Endothelial cell of hepatic sinusoid (primary cell): ENCODE measurements around the gene BMP2K.

Experiments used
- in situ Hi-C: cut with HindIII; loops from 2 replicates; pipeline ENCODE4 v1.10.0; 2017; ENCODE audit warnings: low sequenced_read_pairs

BMP2K gene

DNA sequence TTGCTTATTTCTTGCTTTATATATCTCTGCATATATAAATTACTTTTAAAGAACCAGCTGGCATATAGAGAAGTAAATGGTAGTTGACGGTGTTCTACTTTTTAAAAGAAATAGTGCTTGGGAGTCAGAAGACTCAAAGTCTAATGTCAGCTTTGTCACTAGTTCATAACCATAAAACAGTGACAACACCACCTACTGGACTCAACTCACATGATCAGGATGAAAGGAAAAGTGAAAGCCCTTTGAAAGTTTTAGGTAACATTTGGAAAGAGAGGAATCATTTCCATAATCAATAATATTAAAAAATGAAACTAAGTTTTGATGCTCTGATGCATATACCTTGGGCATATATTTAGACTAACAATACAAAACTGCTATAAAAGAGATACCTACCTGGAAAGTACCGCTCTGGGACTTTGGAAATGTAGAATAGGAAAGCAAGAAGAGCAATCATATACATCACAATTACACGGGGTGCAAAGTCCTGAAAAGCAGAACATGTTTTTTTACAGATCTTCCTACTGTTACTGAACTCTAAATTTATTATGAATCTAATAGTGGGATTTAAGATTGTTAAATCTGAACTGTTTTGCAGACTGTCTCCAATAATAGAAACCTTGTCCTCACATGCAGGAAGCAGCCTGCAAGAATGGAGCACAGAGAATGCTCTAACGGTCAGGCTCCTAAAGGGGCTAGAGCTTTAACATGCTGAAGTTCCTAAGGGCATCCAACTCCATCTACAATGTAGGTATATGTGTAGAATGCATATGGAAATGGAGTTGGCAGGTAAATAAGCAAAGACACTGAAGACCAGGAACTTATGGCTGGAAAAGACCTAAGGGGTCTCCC, 147.5 kb downstream of the BMP2K start:
- in situ Hi-C loops = no loop called here

DNA sequence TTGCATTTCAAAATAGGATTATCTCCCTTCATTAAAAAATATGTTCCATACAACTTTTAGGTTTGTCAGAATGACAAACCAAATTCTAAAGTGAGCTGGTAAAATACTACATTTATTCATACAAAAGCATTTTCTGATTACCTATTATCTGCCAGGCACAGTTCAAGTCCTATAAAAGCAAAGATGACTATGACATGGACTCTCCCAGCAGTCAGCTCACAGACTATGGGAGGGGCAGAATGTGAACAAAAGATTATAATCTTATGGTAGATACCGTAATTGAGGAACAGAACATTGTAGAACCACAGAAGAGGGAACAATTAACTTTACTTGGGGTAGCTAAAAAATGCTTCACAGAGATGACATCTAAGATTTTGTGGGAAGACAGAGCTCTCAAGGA, 150.7 kb downstream of the BMP2K start:
- in situ Hi-C loops = no loop called here

DNA sequence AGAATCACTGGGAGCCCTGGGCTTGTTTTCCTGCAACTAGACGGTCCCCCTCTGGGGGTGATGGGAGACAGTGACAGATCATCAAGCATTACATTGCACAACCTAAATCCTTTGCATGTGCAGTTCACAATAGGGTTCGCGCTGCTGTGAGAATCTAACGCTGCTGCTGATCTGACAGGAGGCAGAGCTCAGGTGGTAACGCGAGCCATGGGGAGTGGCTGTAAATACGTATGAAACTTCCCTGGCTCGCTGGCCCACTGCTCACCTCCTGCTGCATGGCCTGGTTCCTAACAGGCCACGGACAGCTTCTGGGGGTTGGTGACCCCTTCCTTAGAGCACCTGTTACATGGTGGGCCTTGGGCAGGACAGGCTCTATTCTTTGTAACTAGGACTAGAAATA, 152.7 kb downstream of the BMP2K start:
- in situ Hi-C loops = no loop called here

DNA sequence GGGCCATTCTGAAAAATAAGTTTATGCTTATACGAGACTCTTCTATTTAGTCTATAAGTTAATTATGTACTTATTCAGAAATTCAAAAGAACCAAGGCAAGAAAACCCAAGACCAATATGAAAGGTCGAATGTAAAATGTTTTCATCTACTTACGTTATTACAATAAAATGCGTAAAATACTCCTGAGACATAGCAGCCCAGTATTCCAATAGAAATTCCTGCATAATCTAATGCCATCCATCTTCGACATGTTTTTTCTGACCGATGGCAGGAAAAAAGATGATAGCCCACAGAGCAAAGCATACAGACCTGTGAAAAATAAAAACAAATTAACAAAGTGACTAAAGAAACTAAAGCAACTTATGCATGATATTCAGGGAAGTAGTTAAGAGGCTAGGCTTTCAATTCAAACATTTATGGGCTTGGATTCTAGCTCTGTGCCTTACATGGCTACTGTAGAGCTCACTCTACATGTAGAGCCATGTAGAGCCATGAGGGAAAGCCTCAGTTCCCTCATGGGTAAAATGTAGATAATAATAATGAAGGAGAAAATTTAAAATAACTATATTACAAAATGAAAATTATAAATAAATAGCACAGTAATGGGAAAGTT, 154.0 kb downstream of the BMP2K start:
- in situ Hi-C loops = no loop called here

DNA sequence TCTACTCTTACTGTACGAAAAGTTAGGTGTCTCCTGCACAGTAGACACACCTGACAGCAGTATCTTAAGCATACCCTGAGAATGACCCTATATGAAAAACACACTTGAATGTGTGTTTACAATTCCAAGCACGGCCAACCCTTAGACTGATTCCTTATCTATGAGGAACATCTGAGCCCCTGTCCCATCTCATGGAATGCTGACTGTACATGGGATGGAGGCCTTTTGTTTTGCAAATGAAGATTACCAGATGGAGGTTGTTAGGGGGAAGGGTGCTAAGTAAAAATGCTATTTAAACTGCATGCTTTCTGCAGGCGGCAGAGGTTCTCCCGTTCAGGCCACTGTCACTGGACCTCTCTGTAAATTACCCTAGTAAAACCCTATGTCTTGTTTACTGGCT, 160.8 kb downstream of the BMP2K start:
- in situ Hi-C loops = no loop called here

DNA sequence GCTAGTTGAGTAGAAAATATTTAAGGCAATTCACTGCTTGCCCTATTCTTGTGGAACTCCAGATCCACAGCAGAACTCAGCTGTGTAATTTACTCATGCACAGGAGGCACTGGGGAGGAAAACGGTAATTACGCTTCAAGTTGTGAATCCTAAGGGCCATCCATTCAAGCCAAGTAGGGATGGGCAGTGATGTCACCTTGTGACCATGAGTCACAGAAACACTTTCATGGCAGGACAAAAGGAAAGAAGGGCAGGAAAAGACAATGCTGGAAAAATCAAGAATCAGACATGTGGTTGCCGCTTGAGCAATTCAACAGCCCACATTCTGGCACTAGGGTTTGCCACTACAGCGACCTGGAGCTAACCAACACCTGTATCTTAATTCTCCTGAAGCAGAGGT, 161.7 kb downstream of the BMP2K start:
- in situ Hi-C loops = no loop called here

DNA sequence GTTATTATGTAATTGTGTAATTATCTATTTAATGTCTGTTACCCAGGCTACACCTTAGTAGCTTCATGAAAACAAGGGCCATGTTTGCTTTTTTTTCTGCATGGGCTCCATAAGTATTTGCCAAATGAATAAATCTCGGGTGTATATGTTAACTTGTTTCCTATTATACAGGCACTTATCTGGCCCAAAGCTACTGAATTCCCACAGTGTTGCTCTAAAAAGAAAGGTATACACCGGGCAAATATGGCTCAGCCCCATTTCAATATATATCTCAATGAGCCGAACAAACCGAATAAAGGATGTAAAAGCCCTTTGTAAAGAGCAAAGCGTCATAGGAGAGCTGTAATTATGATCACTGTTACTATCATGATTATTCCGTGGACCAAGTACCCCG, 162.3 kb downstream of the BMP2K start:
- in situ Hi-C loops = no loop called here

DNA sequence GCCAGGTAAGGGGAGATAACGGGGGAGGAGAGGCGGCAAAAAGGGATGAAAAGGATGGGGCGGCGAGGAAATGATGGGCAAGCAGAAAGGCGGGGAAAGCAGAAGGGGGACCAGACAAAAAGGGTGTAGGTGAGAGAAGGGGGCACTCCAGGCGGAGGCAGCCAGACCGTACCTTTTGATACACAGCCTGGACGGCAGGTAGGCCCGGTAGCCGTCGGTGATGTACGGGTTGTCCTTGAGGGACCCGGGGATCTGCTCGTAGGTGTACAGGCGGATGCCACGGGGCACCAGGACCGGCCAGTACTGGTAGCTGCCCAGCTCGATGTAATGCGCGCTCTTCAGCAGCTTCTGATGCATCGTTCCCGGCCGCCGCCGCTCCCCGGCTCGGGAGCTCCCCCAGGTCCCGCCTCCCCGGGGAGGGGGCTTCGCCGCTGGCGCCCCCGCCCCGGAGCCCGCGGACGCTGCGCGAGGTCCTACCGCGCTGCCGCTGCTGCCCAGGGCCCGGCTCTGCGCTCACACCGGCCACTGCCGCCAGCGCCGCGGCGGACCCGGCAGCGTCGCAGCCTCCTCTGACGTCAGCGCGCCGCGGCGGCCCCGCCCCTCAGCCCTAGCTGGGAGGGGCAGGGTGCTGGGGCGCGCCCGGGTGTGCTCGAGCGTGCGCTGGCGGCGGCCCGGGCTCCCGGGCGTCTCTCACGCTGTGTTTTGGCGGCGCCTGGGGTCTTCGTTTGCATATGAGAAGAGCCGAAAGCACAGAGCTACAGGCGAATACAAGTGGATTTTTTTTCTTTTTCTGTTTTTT, 162.9 kb downstream of the BMP2K start, which contains the start of gene PAQR3:
Gene PAQR3 (minus strand): TSS at position 571 of the 799 bp plus-strand sequence. CDS start 214 bp downstream, at position 357.
- in situ Hi-C loops = no loop called here

DNA sequence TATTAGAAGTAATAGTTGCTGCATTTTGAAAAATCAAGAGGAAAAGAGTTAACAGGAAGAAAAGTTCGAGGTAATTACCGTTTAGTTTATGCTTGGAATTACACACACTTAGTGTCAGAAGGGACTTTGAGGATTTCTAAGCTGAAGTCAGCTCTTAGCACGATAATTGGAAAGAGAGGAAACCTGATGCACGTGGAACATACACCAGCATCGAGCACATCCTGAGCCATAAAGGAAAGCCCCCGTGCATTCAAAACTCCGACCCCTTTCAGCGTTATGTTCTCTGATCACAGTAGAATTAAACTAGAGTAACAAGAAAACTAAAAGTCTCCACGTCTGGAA, 163.5 kb downstream of the BMP2K start:
- in situ Hi-C loops = no loop called here

DNA sequence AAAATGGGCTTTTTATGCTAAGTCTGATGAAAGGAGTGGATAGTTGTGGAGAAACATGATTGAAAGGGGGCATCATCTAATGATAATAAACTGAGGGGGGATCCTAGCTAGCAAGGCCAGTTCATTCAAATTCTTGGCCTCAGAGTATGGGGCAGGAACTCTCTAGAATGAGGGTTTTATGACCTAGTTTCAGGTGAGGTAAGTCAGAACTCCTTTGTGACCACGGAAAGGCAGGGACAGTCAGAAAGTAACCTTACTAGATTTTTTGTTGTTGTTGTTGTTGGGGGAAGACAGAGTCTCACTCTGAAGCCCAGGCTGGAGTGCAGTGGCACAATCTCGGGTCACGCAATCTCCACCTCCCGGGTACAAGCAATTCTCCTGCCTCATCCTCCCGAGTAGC, 164.6 kb downstream of the BMP2K start:
- in situ Hi-C loops = no loop called here

DNA sequence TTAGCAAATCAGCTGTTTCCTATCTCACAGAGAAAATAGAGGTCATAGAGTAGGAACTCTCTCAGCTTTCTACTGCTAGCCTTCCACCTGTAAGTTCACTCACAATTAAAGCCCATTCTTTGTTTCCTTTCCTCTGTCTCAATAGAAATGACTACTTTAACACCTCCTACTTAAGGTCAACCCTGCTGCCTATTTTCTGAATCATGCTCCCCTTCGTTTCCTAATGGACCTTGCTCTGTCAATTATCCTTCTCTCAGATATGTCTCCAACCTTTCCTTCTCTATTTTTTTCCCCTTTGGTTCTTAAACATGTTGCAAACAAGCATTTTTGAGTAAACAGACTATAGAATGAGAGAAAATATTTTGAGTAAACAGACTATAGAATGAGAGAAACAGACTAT, 168.2 kb downstream of the BMP2K start:
- in situ Hi-C loops = no loop called here

DNA sequence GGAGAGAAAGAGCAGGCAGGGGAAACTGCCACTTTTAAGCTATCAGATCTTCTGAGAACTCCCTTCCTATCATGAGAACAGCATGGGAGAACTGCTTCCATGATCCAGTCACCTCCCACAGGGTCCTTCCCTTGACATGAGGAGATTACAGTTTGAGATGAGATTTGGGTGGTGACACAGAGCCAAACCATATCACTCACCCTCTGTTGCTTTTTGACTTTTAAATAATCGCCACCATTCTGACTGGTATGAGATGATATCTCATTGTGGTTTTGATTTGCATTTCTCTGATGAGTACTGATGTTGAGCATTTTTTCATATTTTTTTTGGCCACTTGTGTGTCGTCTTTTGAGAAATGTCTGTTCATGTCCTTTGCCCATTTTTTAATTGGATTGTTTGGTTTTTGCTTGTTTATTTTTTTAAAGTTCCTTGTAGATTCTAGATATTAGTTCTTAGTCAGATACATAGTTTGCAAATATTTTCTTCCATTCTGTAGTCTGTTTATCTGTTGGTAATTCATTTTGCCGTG, 169.6 kb downstream of the BMP2K start:
- in situ Hi-C loops = no loop called here

DNA sequence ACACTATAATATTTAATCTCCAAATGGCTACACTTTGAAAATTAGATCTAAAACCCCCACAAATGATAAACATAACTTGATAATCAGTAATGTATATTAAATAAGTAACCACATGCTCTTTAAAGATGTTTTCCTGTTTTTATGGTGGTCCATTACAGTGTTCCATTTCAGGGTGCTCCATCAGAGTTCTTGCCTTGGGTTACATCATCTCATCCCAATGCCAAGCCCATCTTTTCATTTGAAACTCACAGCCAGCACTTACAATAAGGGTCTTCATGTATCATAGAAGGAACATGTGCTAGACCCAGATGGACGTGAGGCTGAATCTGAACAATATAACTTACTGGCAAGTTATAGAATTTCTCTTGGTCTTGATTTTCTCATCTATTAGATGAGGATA, 173.6 kb downstream of the BMP2K start:
- in situ Hi-C loops = loop anchor here (25.0 kb wide), 1 partner anchor 1263 kb away; no protein-coding TSS in a partner anchor

DNA sequence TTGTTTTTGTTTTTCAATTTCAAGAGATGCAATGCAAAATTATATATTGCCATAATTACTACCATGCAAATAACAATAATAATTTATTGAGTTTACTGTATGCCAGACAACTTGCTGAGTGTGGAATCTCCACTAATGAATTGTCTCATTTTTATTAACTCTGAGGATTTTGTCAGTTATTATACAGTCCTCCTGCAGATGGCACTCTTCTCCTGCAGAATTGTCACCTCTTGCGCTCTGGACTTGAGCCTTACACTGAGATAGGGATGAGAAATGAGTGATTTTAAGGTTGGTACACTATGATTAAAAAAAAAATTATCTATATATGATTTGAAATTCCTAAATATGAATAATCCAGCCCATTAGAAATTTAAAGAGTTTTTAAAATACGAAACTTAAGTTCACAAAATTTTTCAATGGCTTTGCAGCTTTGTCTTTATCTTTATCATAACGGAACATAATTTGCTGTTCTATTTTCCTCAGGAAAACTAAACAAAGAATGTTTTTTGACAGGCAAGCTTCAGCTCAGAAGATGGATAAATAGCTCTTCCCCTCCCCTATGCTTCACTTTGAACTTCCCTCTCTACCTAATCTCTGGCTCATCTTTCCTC, 175.8 kb downstream of the BMP2K start:
- in situ Hi-C loops = loop anchor here (25.0 kb wide), 1 partner anchor 1260 kb away; no protein-coding TSS in a partner anchor

DNA sequence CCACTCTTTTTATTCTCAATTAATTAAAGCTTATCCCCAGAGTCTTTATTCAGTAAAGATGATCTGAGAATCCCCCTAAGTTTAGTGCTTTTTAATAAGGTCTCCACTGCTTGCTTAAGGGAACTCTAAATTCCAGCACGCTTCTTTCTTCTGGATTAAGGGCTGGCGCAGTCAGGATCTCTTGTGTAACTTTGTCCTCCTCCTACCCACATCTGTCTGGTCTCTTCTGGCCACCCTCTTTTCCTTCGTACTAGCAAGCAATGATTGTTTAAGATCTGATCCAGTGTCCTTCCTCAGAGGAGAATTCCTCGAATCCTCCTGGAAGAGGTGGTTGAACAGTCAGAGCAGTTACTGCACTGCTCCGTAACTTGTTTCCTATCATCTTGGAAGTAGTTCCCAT, 177.1 kb downstream of the BMP2K start:
- in situ Hi-C loops = loop anchor here (25.0 kb wide), 1 partner anchor 1259 kb away; no protein-coding TSS in a partner anchor

DNA sequence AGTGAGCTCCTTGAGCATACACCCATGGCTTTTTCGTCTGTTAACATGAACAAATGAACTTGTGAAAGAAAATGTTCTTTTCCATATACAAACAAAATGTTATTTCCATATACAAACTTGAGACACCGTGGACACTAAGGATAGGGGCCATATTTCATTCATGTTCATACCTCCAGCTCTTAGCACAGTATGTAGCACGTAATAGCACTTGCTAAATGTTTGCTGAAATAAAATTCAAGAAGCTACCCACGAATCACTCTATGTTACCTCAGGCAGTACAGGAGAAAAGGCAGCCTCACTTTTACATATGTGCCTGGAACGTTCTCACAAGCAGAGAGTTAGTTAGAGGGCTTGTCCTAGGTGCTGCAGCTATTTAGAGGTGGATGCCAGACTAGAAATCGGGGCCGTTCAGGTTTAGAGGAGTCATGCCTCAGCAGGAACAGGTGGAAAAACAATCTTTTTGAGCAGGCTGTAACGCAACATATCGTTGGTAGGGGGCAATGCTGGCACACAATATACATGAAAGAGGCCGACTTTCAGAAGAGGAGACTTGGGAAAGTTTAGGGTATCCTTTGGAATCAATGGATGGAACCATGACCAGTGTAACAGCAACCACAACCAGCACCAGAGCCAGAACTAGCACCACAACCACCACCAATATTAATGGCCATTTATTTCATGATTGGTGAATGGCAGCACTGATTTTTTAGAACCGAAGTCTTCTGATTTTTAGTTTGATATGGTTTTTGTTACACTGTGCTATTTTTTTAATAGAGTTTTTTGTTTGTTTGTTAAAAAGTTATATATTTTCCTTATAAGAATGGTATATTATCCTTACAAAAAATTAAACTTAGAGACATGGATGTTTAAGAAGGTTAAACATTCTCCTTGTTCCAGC, 177.9 kb downstream of the BMP2K start:
- in situ Hi-C loops = loop anchor here (25.0 kb wide), 1 partner anchor 1258 kb away; no protein-coding TSS in a partner anchor

DNA sequence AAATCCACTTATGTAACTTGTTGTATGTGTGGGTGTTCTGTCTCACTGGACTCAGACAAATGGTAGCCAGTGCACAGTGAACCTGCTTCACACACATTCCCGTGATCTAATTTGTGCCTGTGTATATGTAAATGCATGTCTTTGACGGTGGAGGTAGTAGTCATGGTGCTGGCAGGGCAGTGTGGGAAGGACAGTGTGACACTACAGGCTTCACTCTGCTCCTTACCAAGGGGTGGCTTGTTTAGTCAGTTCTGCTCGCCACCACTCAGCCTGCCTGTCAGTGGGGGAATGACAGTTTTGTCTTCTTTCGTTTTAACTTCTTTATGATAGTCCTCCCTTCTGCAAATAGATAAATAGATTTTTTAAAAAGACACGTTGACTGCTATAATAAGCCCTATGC, 180.8 kb downstream of the BMP2K start:
- in situ Hi-C loops = loop anchor here (25.0 kb wide), 1 partner anchor 1255 kb away; no protein-coding TSS in a partner anchor

DNA sequence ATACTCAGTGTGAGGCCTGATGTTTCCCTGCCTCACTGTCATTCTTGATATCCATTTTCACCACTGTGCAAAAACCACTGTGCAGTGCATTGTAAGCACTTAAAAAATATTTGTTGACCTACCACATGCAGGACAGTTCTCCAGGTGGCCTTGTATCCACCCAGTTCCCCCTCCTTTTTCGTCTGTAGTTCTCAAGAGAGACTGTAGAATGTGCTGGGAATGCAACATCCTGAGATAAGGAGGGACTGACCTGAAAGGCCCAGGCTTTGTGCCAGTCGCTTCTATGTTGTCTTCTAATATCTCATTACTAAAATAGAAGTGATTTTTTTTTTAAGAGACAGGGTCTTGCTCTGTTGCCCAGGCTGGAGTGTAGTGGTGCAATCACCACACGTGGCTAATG, 184.8 kb downstream of the BMP2K start:
- in situ Hi-C loops = loop anchor here (25.0 kb wide), 1 partner anchor 1251 kb away; no protein-coding TSS in a partner anchor
